Parathyroid adenoma (tissue), 2 donors: ENCODE results near the gene ROR2.

Source experiments
- H2AFZ ChIP-seq: fragments of 300-600 bp; sonication (generic); one replicate; pipeline ENCODE4 v1.7.0; 2017; ENCODE audit warnings: antibody characterized with exemption, mild to moderate bottlenecking
- H3K27ac ChIP-seq: fragments of 300-600 bp; sonication (generic); one replicate; pipeline ENCODE4 v1.7.0; 2017
- H3K27me3 ChIP-seq: fragments of 300-600 bp; sonication (generic); one replicate; pipeline ENCODE4 v1.7.0; 2017; ENCODE audit warnings: low read length; ENCODE audit not compliant: control insufficient read depth, insufficient read depth
- H3K36me3 ChIP-seq: fragments of 300-600 bp; sonication (generic); one replicate; pipeline ENCODE4 v1.7.0; 2017; ENCODE audit warnings: low read length; ENCODE audit not compliant: control insufficient read depth, insufficient read depth
- H3K4me1 ChIP-seq: fragments of 300-600 bp; sonication (generic); one replicate; pipeline ENCODE4 v1.7.0; 2017; ENCODE audit warnings: control low read depth
- H3K4me2 ChIP-seq: fragments of 300-600 bp; sonication (generic); one replicate; pipeline ENCODE4 v1.7.0; 2017; ENCODE audit warnings: low read length
- H3K4me3 ChIP-seq: fragments of 300-600 bp; sonication (generic); one replicate; pipeline ENCODE4 v1.7.0; 2017; ENCODE audit warnings: low read depth, low read length
- H3K79me2 ChIP-seq: fragments of 300-600 bp; sonication (generic); one replicate; pipeline ENCODE4 v1.7.0; 2017; ENCODE audit warnings: control low read depth
- H3K9ac ChIP-seq: fragments of 300-600 bp; sonication (generic); one replicate; pipeline ENCODE4 v1.7.0; 2017; ENCODE audit warnings: mild to moderate bottlenecking
- H3K9me3 ChIP-seq: fragments of 300-600 bp; sonication (generic); one replicate; pipeline ENCODE4 v1.7.0; 2017; ENCODE audit warnings: low read length; ENCODE audit not compliant: control insufficient read depth
- CTCF ChIP-seq: fragments of 300-600 bp; sonication (generic); IDR thresholded peaks from one replicate; pipeline ENCODE4 v1.7.0; 2017; ENCODE audit warnings: antibody characterized with exemption, mild to moderate bottlenecking
- donor health status: primary hyperparathyroidism.

Gene ROR2

GRCh38 chr9:91891915-91892314, 58.1 kb downstream of the ROR2 start:
- Histone ChIP-seq H3K9me3 (no peaks in the 10 kb centered on the region), H3K27ac (peak overlapping the region; percentile 76), H3K79me2 (peaks cover 12% of the 10 kb centered on the region), H3K9ac (no peak overlapping the region), H2AFZ (no peak overlapping the region), H3K4me3 (no peak overlapping the region), H3K27me3 (no peaks in the 10 kb centered on the region), H3K36me3 (no peaks in the 10 kb centered on the region), H3K4me2 (no peak overlapping the region), H3K4me1 (peaks cover 8% of the 10 kb centered on the region)
- TF ChIP-seq CTCF: no peak

GRCh38 chr9:91890662-91891061, 59.4 kb downstream of the ROR2 start:
- Histone ChIP-seq H3K4me1 (peaks cover 7% of the 10 kb centered on the region), H3K27ac (peak overlapping the region; percentile 76), H3K36me3 (no peaks in the 10 kb centered on the region), H3K4me2 (peak overlapping the region; percentile 37), H3K9me3 (no peaks in the 10 kb centered on the region), H3K4me3 (no peak overlapping the region), H2AFZ (no peak overlapping the region), H3K27me3 (no peaks in the 10 kb centered on the region), H3K79me2 (peaks cover 20% of the 10 kb centered on the region), H3K9ac (no peak overlapping the region)
- no peak for TF ChIP-seq CTCF

GRCh38 chr9:91889161-91889911, 60.7 kb downstream of the ROR2 start:
- H2AFZ ChIP-seq: no peak overlapping the region
- no peak overlapping the region for H3K4me3 ChIP-seq
- peak overlapping the region; percentile 76 for H3K27ac ChIP-seq
- TF ChIP-seq CTCF: no peak
- no peaks in the 10 kb centered on the region for H3K9me3 ChIP-seq
- no peak overlapping the region for H3K4me2 ChIP-seq
- peaks cover 7% of the 10 kb centered on the region for H3K4me1 ChIP-seq
- H3K79me2 ChIP-seq: peaks cover 20% of the 10 kb centered on the region
- H3K9ac ChIP-seq: no peak overlapping the region
- H3K27me3 ChIP-seq: no peaks in the 10 kb centered on the region
- H3K36me3 ChIP-seq: no peaks in the 10 kb centered on the region

- Histone ChIP-seq H3K27ac (no peak overlapping the region), H3K4me2 (no peak overlapping the region)
Measured at GRCh38 chr9:91886414-91887076, 63.5 kb downstream of the ROR2 start.

More at GRCh38 chr9:91886414-91887076, 63.5 kb downstream of the ROR2 start:
- H3K36me3 ChIP-seq: no peaks in the 10 kb centered on the region
- no peaks in the 10 kb centered on the region for H3K9me3 ChIP-seq
- H3K4me3 ChIP-seq: no peak overlapping the region
- TF ChIP-seq CTCF: no peak
- peaks cover 7% of the 10 kb centered on the region for H3K4me1 ChIP-seq
- peaks cover 20% of the 10 kb centered on the region for H3K79me2 ChIP-seq
- H2AFZ ChIP-seq: no peak overlapping the region
- no peak overlapping the region for H3K9ac ChIP-seq
- no peaks in the 10 kb centered on the region for H3K27me3 ChIP-seq
